HT-29 (cell line): ENCODE results near the gene FER1L5. TPM values are rescaled to one million over a fixed set of nuclear protein-coding genes. Genes with fewer than 3 reads are reported as not detected.

Source experiments
- DNase-seq: peaks from one replicate; pipeline ENCODE4 v3.0.0-alpha.2; 2015; ENCODE audit warnings: low spot score
- total RNA-seq: library from RNA; depleted of rRNA; stranded (reverse); fragments of >200 nt; shearing (Covaris generic); gene quantifications from 2 replicates; pipeline ENCODE4 v1.2.3, GENCODE V29; 2014

FER1L5 gene
- total RNA-seq, 1 experiment from 2014 or later: not detected

GRCh38 chr2:96695602-96696001 is 53.0 kb downstream of the FER1L5 start:
- no peak for DNase-seq

- no peak for DNase-seq
These were observed 54.9 kb downstream of the FER1L5 start for GRCh38 chr2:96697476-96697875.

GRCh38 chr2:96698221-96698861 is 55.8 kb downstream of the FER1L5 start:
- DNase-seq: no peak

- no peak for DNase-seq
These were observed 56.5 kb downstream of the FER1L5 start for GRCh38 chr2:96699021-96699420.

- DNase-seq: no peak
These were observed 57.1 kb downstream of the FER1L5 start for GRCh38 chr2:96699621-96700020.

- DNase-seq: no peak
These were observed 57.5 kb downstream of the FER1L5 start for GRCh38 chr2:96700086-96700485.

GRCh38 chr2:96701636-96702035 is 59.1 kb downstream of the FER1L5 start:
- no peak for DNase-seq

- DNase-seq: no peak
These were observed 59.7 kb downstream of the FER1L5 start for GRCh38 chr2:96702098-96702785.

- no peak for DNase-seq
These were observed 60.6 kb downstream of the FER1L5 start for GRCh38 chr2:96703021-96703751.

- DNase-seq: no peak
These were observed 68.4 kb downstream of the FER1L5 start for GRCh38 chr2:96710985-96711384.

GRCh38 chr2:96715658-96716057 is 73.1 kb downstream of the FER1L5 start:
- DNase-seq: no peak

- DNase-seq: no peak
These were observed 73.8 kb downstream of the FER1L5 start for GRCh38 chr2:96716388-96716787.

- DNase-seq: no peak
These were observed 83.6 kb downstream of the FER1L5 start for GRCh38 chr2:96726131-96726530.

- no peak for DNase-seq
These were observed 84.9 kb downstream of the FER1L5 start for GRCh38 chr2:96727431-96727830.

GRCh38 chr2:96729748-96730147 is 87.2 kb downstream of the FER1L5 start:
- no peak for DNase-seq

- DNase-seq: no peak
These were observed 87.6 kb downstream of the FER1L5 start for GRCh38 chr2:96730212-96730611.

- DNase-seq: no peak
These were observed 91.4 kb downstream of the FER1L5 start for GRCh38 chr2:96733931-96734330.

GRCh38 chr2:96734880-96735583 is 92.5 kb downstream of the FER1L5 start:
- DNase-seq: no peak

GRCh38 chr2:96737251-96737650 is 94.7 kb downstream of the FER1L5 start:
- no peak for DNase-seq

- no peak for DNase-seq
These were observed 95.3 kb downstream of the FER1L5 start for GRCh38 chr2:96737831-96738230.

- DNase-seq: no peak
These were observed 96.6 kb downstream of the FER1L5 start for GRCh38 chr2:96739076-96739632.
